H1 (cell line): ENCODE data around the gene ATP6V0E2. TPM values are rescaled to one million over a fixed set of nuclear protein-coding genes. Genes with fewer than 3 reads are reported as not detected.

ENCODE experiments used
- CTCF ChIA-PET: fragments of 300-600 bp; sonication (Branson Sonifier 250); formaldehyde crosslinking; loops from one replicate; lab custom pipeline; 2021; ENCODE audit not compliant: partially characterized antibody; lab: Charles Lee
- POLR2A ChIA-PET: fragments of 300-600 bp; sonication (Branson Sonifier 250); formaldehyde crosslinking; loops from one replicate; lab custom pipeline; 2021; ENCODE audit warnings: inconsistent platforms; ENCODE audit not compliant: partially characterized antibody; lab: Charles Lee
- DNase-seq, 2 experiments: peaks; one replicate each; pipeline versions ENCODE4 v3.0.0 to v3.0.0-alpha.2; 2010 to 2022; ENCODE audit warnings: low spot score in 2 of 2, low read depth in 1 of 2, mixed read lengths in 1 of 2
- FAIRE-seq: peaks from 2 replicates; lab custom pipeline; 2011; peaks lifted over from hg19 to GRCh38; lab: Jason Lieb, UNC
- H2AFZ ChIP-seq: 2 replicates; pipeline ENCODE4 v1.8.1; 2012; ENCODE audit warnings: low read length, inconsistent platforms
- H2AK5ac ChIP-seq: 2 replicates; pipeline ENCODE4 v1.6.1; 2013; ENCODE audit warnings: low read depth, low read length
- H2BK120ac ChIP-seq: replicated peaks from 2 replicates; pipeline ENCODE3; 2013; ENCODE audit warnings: low read depth, low read length, inconsistent platforms
- H2BK12ac ChIP-seq: 2 replicates; pipeline ENCODE4 v1.6.1; 2013; ENCODE audit warnings: low read depth, low read length
- H2BK15ac ChIP-seq: 2 replicates; pipeline ENCODE4 v1.6.1; 2013; ENCODE audit warnings: low read length
- H2BK20ac ChIP-seq: 2 replicates; pipeline ENCODE4 v1.6.1; 2013; ENCODE audit warnings: low read length
- H2BK5ac ChIP-seq: 2 replicates; pipeline ENCODE4 v1.6.1; 2013; ENCODE audit warnings: low read depth, low read length
- H3K14ac ChIP-seq: 2 replicates; pipeline ENCODE4 v1.6.1; 2013; ENCODE audit warnings: inconsistent platforms; ENCODE audit not compliant: insufficient read length
- H3K18ac ChIP-seq: 2 replicates; pipeline ENCODE4 v1.6.1; 2013; ENCODE audit warnings: low read length; ENCODE audit errors: extremely low read depth
- H3K23ac ChIP-seq: 2 replicates; pipeline ENCODE4 v1.6.1; 2013; ENCODE audit warnings: inconsistent platforms; ENCODE audit not compliant: insufficient read length
- H3K23me2 ChIP-seq: 2 replicates; pipeline ENCODE4 v1.6.1; 2013; ENCODE audit warnings: low read depth, low read length
- H3K27ac ChIP-seq: 2 replicates; pipeline ENCODE4 v1.6.1; 2011; ENCODE audit warnings: low read depth, low read length, inconsistent platforms
- H3K27me3 ChIP-seq, 4 experiments: replicated peaks in 1 of 4; 1 replicate in 1 of 4; 2 replicates in 3 of 4; pipeline versions ENCODE4 v1.6.1 to v1.8.1; 2011 to 2013; ENCODE audit warnings: low read length in 3 of 4, mild to moderate bottlenecking in 3 of 4, inconsistent platforms in 2 of 4, mixed read lengths in 2 of 4, moderate library complexity in 1 of 4; ENCODE audit not compliant: control insufficient read depth in 3 of 4, insufficient read depth in 3 of 4; ENCODE audit errors: extremely low read depth in 1 of 4
- H3K36me3 ChIP-seq, 4 experiments: 2 replicates each; pipeline versions ENCODE4 v1.6.1 to v1.8.1; 2011 to 2013; ENCODE audit warnings: mild to moderate bottlenecking in 4 of 4, low read length in 3 of 4, moderate library complexity in 2 of 4, control low read depth in 1 of 4, inconsistent platforms in 1 of 4; ENCODE audit not compliant: insufficient read depth in 4 of 4, control insufficient read depth in 2 of 4
- H3K4ac ChIP-seq: replicated peaks from 2 replicates; pipeline ENCODE3; 2013; ENCODE audit warnings: low read length, low read depth, mixed read lengths, inconsistent platforms; ENCODE audit not compliant: insufficient read length
- H3K4me1 ChIP-seq, 4 experiments: replicated peaks in 1 of 4; 1 replicate in 1 of 4; 2 replicates in 3 of 4; pipeline versions ENCODE4 v1.6.1 to v1.8.1; 2011 to 2013; ENCODE audit warnings: low read length in 3 of 4, inconsistent platforms in 2 of 4, mixed read lengths in 1 of 4; ENCODE audit not compliant: insufficient read depth in 4 of 4, control insufficient read depth in 3 of 4
- H3K4me2 ChIP-seq, 2 experiments: 2 replicates each; pipeline versions ENCODE4 v1.6.1 to v1.8.1; 2011 to 2013; ENCODE audit warnings: low read depth in 2 of 2, low read length in 2 of 2, control low read depth in 1 of 2, inconsistent platforms in 1 of 2, mild to moderate bottlenecking in 1 of 2; ENCODE audit not compliant: insufficient read depth in 1 of 2
- H3K4me3 ChIP-seq, 4 experiments: fragments of 200-600, 300-600 bp in 1 of 4; sonication (generic), shearing (Covaris generic), sonication (Bioruptor Twin) in 1 of 4; 2 replicates each; pipeline versions ENCODE4 v1.5.1 to v1.8.1; 2011 to 2016; ENCODE audit warnings: low read length in 4 of 4, low read depth in 3 of 4, control low read depth in 2 of 4, inconsistent platforms in 2 of 4, mild to moderate bottlenecking in 2 of 4, mixed read lengths in 1 of 4, moderate library complexity in 1 of 4; ENCODE audit not compliant: insufficient read depth in 2 of 4; ENCODE audit errors: extremely low read depth in 1 of 4
- H3K56ac ChIP-seq: replicated peaks from 2 replicates; pipeline ENCODE3; 2013; ENCODE audit warnings: low read depth, mild to moderate bottlenecking, mixed read lengths, low read length, inconsistent platforms; ENCODE audit not compliant: insufficient read length
- H3K79me1 ChIP-seq: 2 replicates; pipeline ENCODE4 v1.6.1; 2013; ENCODE audit warnings: low read depth, low read length, control low read depth
- H3K79me2 ChIP-seq, 2 experiments: 2 replicates each; pipeline versions ENCODE4 v1.6.1 to v1.8.1; 2012 to 2013; ENCODE audit warnings: low read length in 2 of 2, mild to moderate bottlenecking in 2 of 2, inconsistent platforms in 1 of 2; ENCODE audit not compliant: insufficient read depth in 2 of 2, control insufficient read depth in 1 of 2
- H3K9ac ChIP-seq, 4 experiments: replicated peaks in 1 of 4; 1 replicate in 1 of 4; 2 replicates in 3 of 4; pipeline versions ENCODE4 v1.6.1 to v1.8.1; 2011 to 2013; ENCODE audit warnings: low read depth in 3 of 4, low read length in 3 of 4, control low read depth in 2 of 4, mild to moderate bottlenecking in 2 of 4, moderate library complexity in 2 of 4, inconsistent platforms in 1 of 4; ENCODE audit errors: extremely low read depth in 1 of 4
- H3K9me3 ChIP-seq, 2 experiments: 2 replicates each; pipeline versions ENCODE4 v1.6.1 to v1.8.1; 2012 to 2013; ENCODE audit warnings: mild to moderate bottlenecking in 2 of 2, moderate library complexity in 2 of 2, control low read depth in 1 of 2, inconsistent platforms in 1 of 2, low read depth in 1 of 2, low read length in 1 of 2, mixed read lengths in 1 of 2; ENCODE audit not compliant: insufficient read depth in 2 of 2
- H4K20me1 ChIP-seq, 2 experiments: replicated peaks in 1 of 2; 2 replicates each; pipeline versions ENCODE3 to v1.8.1; 2011 to 2013; ENCODE audit warnings: inconsistent platforms in 2 of 2, low read length in 2 of 2, mild to moderate bottlenecking in 1 of 2; ENCODE audit not compliant: insufficient read depth in 2 of 2, control insufficient read depth in 1 of 2
- H4K5ac ChIP-seq: 2 replicates; pipeline ENCODE4 v1.6.1; 2013; ENCODE audit warnings: low read length, low read depth, mixed read lengths, inconsistent platforms; ENCODE audit not compliant: insufficient read length
- H4K8ac ChIP-seq: 2 replicates; pipeline ENCODE4 v1.8.0; 2013; ENCODE audit warnings: mild to moderate bottlenecking, moderate library complexity, low read length, inconsistent platforms; ENCODE audit not compliant: insufficient read depth; ENCODE audit errors: extremely low read depth
- H4K91ac ChIP-seq: replicated peaks from 2 replicates; pipeline ENCODE3; 2013; ENCODE audit warnings: low read length, mixed read lengths, inconsistent platforms; ENCODE audit not compliant: insufficient read length
- CREB1 ChIP-seq: IDR thresholded peaks from 2 replicates; pipeline ENCODE4 v1.6.1; 2012; ENCODE audit warnings: inconsistent platforms
- CTBP2 ChIP-seq: IDR thresholded peaks from 2 replicates; pipeline ENCODE4 v1.7.0; 2011; ENCODE audit warnings: borderline replicate concordance, mild to moderate bottlenecking, moderate library complexity, mixed read lengths, low read length; ENCODE audit not compliant: insufficient read depth, insufficient read length
- RBBP5 ChIP-seq: IDR thresholded peaks from 2 replicates; pipeline ENCODE4 v1.7.1; 2012; ENCODE audit warnings: low read depth, mild to moderate bottlenecking, inconsistent platforms, low read length, moderate library complexity, borderline replicate concordance
- WGBS, 2 experiments: shearing (Covaris generic) in 1 of 2; methylation state at CpG; one replicate each; pipeline versions ENCODE4 v1.1.6 to v1.1.7; 2013 to 2015; ENCODE audit warnings: low lambda C conversion rate in 2 of 2, mixed read lengths in 2 of 2, inconsistent platforms in 1 of 2, low coverage in 1 of 2, missing lambda C conversion rate in 1 of 2; ENCODE audit not compliant: insufficient replicate concordance in 2 of 2, insufficient coverage in 1 of 2, insufficient read length in 1 of 2; ENCODE audit errors: extremely low coverage in 1 of 2, missing lambda C conversion rate in 1 of 2; 5-methylcytosine and 5-hydroxymethylcytosine counted together
- polyA plus RNA-seq, 7 experiments: library from polyadenylated mRNA; depleted of rRNA in 3 of 7; stranded (reverse) in 5 of 7; unstranded in 2 of 7; fragments of >200 nt in 5 of 7; fragments of 200-250 nt in 2 of 7; gene quantifications; 1 replicate in 5 of 7; 2 replicates in 1 of 7; 4 replicates in 1 of 7; pipeline versions ENCODE4 v1.2.1 to v1.2.3, GENCODE V29; 2011 to 2013; ENCODE audit warnings: missing spikeins in 2 of 7, mixed read lengths in 2 of 7
- total RNA-seq: library from RNA; stranded (reverse); fragmentation: NEBNext Ultra II Directional; extraction: Animal tissue kit (Norgen Biotek cat#: 25700); gene quantifications from 2 replicates; pipeline ENCODE4 v1.2.1, GENCODE V29; 2021

The ATP6V0E2 gene
- total and polyA plus RNA-seq, 2 of the 8 experiments (the other 6 are each of a cell fraction or from before 2014, with no cell fraction given), result 26.1 to 47.9 TPM

- no peak overlapping the region for H3K23ac ChIP-seq
- no peak for FAIRE-seq
- no peak overlapping the region for H2AK5ac ChIP-seq
- H3K9me3 ChIP-seq, result no peaks in the 10 kb centered on the region
- H2BK15ac ChIP-seq, result no peak overlapping the region
- no peak overlapping the region for H3K18ac ChIP-seq
- H3K56ac ChIP-seq, result no peak overlapping the region
- no peaks in the 10 kb centered on the region; a peak in 1 of 8 replicates for H3K36me3 ChIP-seq
- no peak for TF ChIP-seq RBBP5
- TF ChIP-seq CTBP2, result no peak
- no peak for TF ChIP-seq CREB1
- no peak overlapping the region for H2BK120ac ChIP-seq
- DNase-seq, result no peak
- no peaks in the 10 kb centered on the region for H3K79me2 ChIP-seq
- no peak overlapping the region for H3K14ac ChIP-seq
- H3K4me2 ChIP-seq, result no peak overlapping the region
- H3K4me3 ChIP-seq, result no peak overlapping the region
- H4K91ac ChIP-seq, result no peak overlapping the region
- H3K79me1 ChIP-seq, result no peaks in the 10 kb centered on the region
- no peak overlapping the region for H3K9ac ChIP-seq
- H3K4ac ChIP-seq, result no peak overlapping the region
- WGBS, 2 experiments, result 86% methylated on average over 2 of the region's 2 CpGs; no CpG with 5 or more reads in 1 of the 2 experiments
- H3K23me2 ChIP-seq, result no peaks in the 10 kb centered on the region
- H4K8ac ChIP-seq, result no peak overlapping the region
- peaks cover 0 to 1% of the 10 kb centered on the region in 2 experiments for H4K20me1 ChIP-seq
- H2BK5ac ChIP-seq, result no peak overlapping the region
- ChIA-PET POLR2A (interaction anchor here (0.6 kb wide), 1 partner anchor 113 kb away, joined by 3 read pairs; no protein-coding TSS in a partner anchor), CTCF (interaction anchor here (0.9 to 7.0 kb wide), 15 partner anchors 8 to 160 kb away, joined by 3 to 68 read pairs (median 7); no protein-coding TSS in a partner anchor)
- H3K27me3 ChIP-seq, result no peaks in the 10 kb centered on the region
- H2BK20ac ChIP-seq, result no peak overlapping the region
- H3K27ac ChIP-seq, result no peak overlapping the region
- H2BK12ac ChIP-seq, result no peak overlapping the region
- no peak overlapping the region for H4K5ac ChIP-seq
- no peak overlapping the region for H2AFZ ChIP-seq
- peaks cover 5 to 9% (median 5%) of the 10 kb centered on the region in 4 experiments; a peak in 6 of 7 replicates for H3K4me1 ChIP-seq
Measured at GRCh38 chr7:149884541-149884940, 10.8 kb downstream of the ATP6V0E2 start.
